HCT116 (cell line): ENCODE measurements around the gene PACS2. TPM values are rescaled to one million over a fixed set of nuclear protein-coding genes. Genes with fewer than 3 reads are reported as not detected.

Experiments used
- ATAC-seq: fragments of 200-7000 bp; cut with Tn5 transposase; 2 replicates; pipeline ENCODE4 v1.9.1; 2020; ENCODE audit warnings: mild to moderate bottlenecking, moderate library complexity
- BruUV-seq: library from RNA; stranded (reverse); fragments of 400-500 nt; replicated peaks from 2 replicates; lab custom pipeline; 2021; lab: Mats Ljungman, UMichigan
- CTCF ChIA-PET: fragments of 300-600 bp; sonication (Branson Sonifier 250); formaldehyde crosslinking; loops from one replicate; lab custom pipeline; 2021; ENCODE audit warnings: antibody characterized with exemption; lab: Charles Lee
- POLR2A ChIA-PET: fragments of 300-600, 350-600 bp; sonication (Branson Sonifier 250); formaldehyde crosslinking; loops from one replicate; lab custom pipeline; 2021; ENCODE audit warnings: antibody characterized with exemption; lab: Charles Lee
- RAD21 ChIA-PET, 2 experiments: fragments of 300-600 bp; sonication (Branson Sonifier 250); formaldehyde crosslinking; loops; one replicate each; lab custom pipeline; 2023; ENCODE audit warnings: low total read pairs in 2 of 2; ENCODE audit not compliant: uncharacterized antibody in 2 of 2, unreplicated experiment in 2 of 2, low non-redundant PET in 1 of 2; lab: Charles Lee
- DNase-seq: peaks from one replicate; pipeline ENCODE4 v3.0.0-alpha.2; 2010; ENCODE audit warnings: low read depth, low spot score
- H2AFZ ChIP-seq: fragments of 200-600 bp; shearing (Covaris generic), sonication (generic); 2 replicates; pipeline ENCODE4 v1.6.1; 2017; ENCODE audit warnings: low read depth, mixed run types, mixed read lengths, antibody characterized with exemption, low read length; ENCODE audit not compliant: poor library complexity, severe bottlenecking
- H3K27ac ChIP-seq: 2 replicates; pipeline ENCODE4 v1.5.1; 2012; ENCODE audit warnings: low read depth, low read length
- H3K27me3 ChIP-seq: fragments of 200-600 bp; sonication (generic); 2 replicates; pipeline ENCODE4 v1.6.1; 2016; ENCODE audit warnings: mixed run types, low read length, mixed read lengths; ENCODE audit not compliant: insufficient read depth
- H3K36me3 ChIP-seq, 2 experiments: fragments of 200-500 bp in 1 of 2; fragments of 200-600 bp in 1 of 2; sonication (Bioruptor generic) in 1 of 2; sonication (generic) in 1 of 2; 2 replicates each; pipeline versions ENCODE4 v1.5.1 to v1.6.1; 2014 to 2016; ENCODE audit warnings: low read length in 2 of 2, inconsistent platforms in 1 of 2, mixed read lengths in 1 of 2, mixed run types in 1 of 2; ENCODE audit not compliant: insufficient read depth in 2 of 2, control insufficient read depth in 1 of 2
- H3K4me1 ChIP-seq, 2 experiments: fragments of 200-600 bp in 1 of 2; sonication (generic) in 1 of 2; 2 replicates each; pipeline versions ENCODE4 v1.5.1 to v1.6.1; 2012 to 2017; ENCODE audit warnings: low read length in 2 of 2, inconsistent platforms in 1 of 2, mild to moderate bottlenecking in 1 of 2, mixed read lengths in 1 of 2, mixed run types in 1 of 2, moderate library complexity in 1 of 2; ENCODE audit not compliant: insufficient read depth in 2 of 2, control insufficient read depth in 1 of 2
- H3K4me2 ChIP-seq: fragments of 200-600 bp; sonication (generic); 2 replicates; pipeline ENCODE4 v1.6.1; 2017; ENCODE audit warnings: mixed run types, low read length, mixed read lengths
- H3K4me3 ChIP-seq, 2 experiments: fragments of 200-600 bp in 1 of 2; sonication (generic) in 1 of 2; replicated peaks in 1 of 2; 2 replicates each; pipeline ENCODE4 v1.5.1; 2011 to 2016; ENCODE audit warnings: low read length in 2 of 2, control low read depth in 1 of 2, low read depth in 1 of 2, mild to moderate bottlenecking in 1 of 2, mixed read lengths in 1 of 2, mixed run types in 1 of 2
- H3K79me2 ChIP-seq: fragments of 200-600 bp; sonication (generic); 2 replicates; pipeline ENCODE4 v1.6.1; 2017; ENCODE audit warnings: mild to moderate bottlenecking, mixed run types, low read length, moderate library complexity, mixed read lengths; ENCODE audit not compliant: insufficient read depth
- H3K9ac ChIP-seq: fragments of 200-600 bp; sonication (generic); 2 replicates; pipeline ENCODE4 v1.6.1; 2016; ENCODE audit warnings: low read length, mixed read lengths
- H3K9me2 ChIP-seq: fragments of 200-600 bp; sonication (generic), shearing (Covaris generic); 2 replicates; pipeline ENCODE4 v1.6.1; 2017; ENCODE audit warnings: mixed run types, mild to moderate bottlenecking, moderate library complexity; ENCODE audit not compliant: insufficient read depth
- H3K9me3 ChIP-seq, 2 experiments: fragments of 200-500 bp in 1 of 2; fragments of 200-600 bp in 1 of 2; sonication (Bioruptor generic) in 1 of 2; sonication (generic) in 1 of 2; 2 replicates each; pipeline ENCODE4 v1.6.1; 2014 to 2017; ENCODE audit warnings: low read length in 2 of 2, mixed read lengths in 2 of 2, inconsistent platforms in 1 of 2, low read depth in 1 of 2, mild to moderate bottlenecking in 1 of 2, mixed run types in 1 of 2, moderate library complexity in 1 of 2; ENCODE audit not compliant: control insufficient read depth in 1 of 2, insufficient read depth in 1 of 2
- H4K20me1 ChIP-seq: fragments of 200-600 bp; sonication (generic), shearing (Covaris generic); 2 replicates; pipeline ENCODE4 v1.6.1; 2017; ENCODE audit warnings: mixed run types, mild to moderate bottlenecking, moderate library complexity; ENCODE audit not compliant: insufficient read depth
- CTCF ChIP-seq, 3 experiments: fragments of 200-600 bp in 1 of 3; sonication (generic) in 1 of 3; IDR thresholded peaks in 2 of 3; conservative IDR thresholded peaks in 1 of 3; 2 replicates each; pipeline ENCODE4 v1.5.1; 2012 to 2017; ENCODE audit warnings: low read depth in 2 of 3, low read length in 2 of 3, antibody characterized with exemption in 1 of 3, borderline replicate concordance in 1 of 3, control low read depth in 1 of 3, mild to moderate bottlenecking in 1 of 3, mixed read lengths in 1 of 3, mixed run types in 1 of 3, moderate library complexity in 1 of 3; ENCODE audit not compliant: insufficient read depth in 1 of 3
- EZH2phosphoT487 ChIP-seq: fragments of 200-600 bp; IDR thresholded peaks from 2 replicates; pipeline ENCODE4 v1.6.1; 2018; ENCODE audit warnings: antibody characterized with exemption, borderline replicate concordance
- FOSL1 ChIP-seq: IDR thresholded peaks from 2 replicates; pipeline ENCODE4 v1.6.1; 2012; ENCODE audit warnings: low read depth
- SIN3A ChIP-seq: IDR thresholded peaks from 2 replicates; pipeline ENCODE4 v1.6.1; 2012; ENCODE audit warnings: low read depth
- SP1 ChIP-seq: IDR thresholded peaks from 2 replicates; pipeline ENCODE4 v1.6.1; 2012; ENCODE audit warnings: low read depth
- SRF ChIP-seq: IDR thresholded peaks from 2 replicates; pipeline ENCODE4 v1.6.1; 2012; ENCODE audit warnings: low read depth
- YY1 ChIP-seq: IDR thresholded peaks from 2 replicates; pipeline ENCODE4 v1.6.1; 2011; ENCODE audit warnings: low read length, low read depth, moderate library complexity, mild to moderate bottlenecking; ENCODE audit not compliant: insufficient replicate concordance; ENCODE audit errors: extremely low read depth
- intact Hi-C: fragments of 100-400 bp; cut with micrococcal nuclease; formaldehyde crosslinking; loops from 2 replicates; pipeline ENCODE4 v1.10.0; 2022
- total RNA-seq: library from RNA; stranded (reverse); gene quantifications from one replicate; pipeline ENCODE4 v1.2.1, GENCODE V29; 2021; ENCODE audit not compliant: unreplicated experiment
- TF ChIP-seq, protein P1 (sequence below): IDR thresholded peaks from 2 replicates; pipeline ENCODE4 v1.6.1; 2012; ENCODE audit warnings: low read depth

Gene PACS2
- total RNA-seq, 1 experiment from 2014 or later: 75.5 TPM

DNA sequence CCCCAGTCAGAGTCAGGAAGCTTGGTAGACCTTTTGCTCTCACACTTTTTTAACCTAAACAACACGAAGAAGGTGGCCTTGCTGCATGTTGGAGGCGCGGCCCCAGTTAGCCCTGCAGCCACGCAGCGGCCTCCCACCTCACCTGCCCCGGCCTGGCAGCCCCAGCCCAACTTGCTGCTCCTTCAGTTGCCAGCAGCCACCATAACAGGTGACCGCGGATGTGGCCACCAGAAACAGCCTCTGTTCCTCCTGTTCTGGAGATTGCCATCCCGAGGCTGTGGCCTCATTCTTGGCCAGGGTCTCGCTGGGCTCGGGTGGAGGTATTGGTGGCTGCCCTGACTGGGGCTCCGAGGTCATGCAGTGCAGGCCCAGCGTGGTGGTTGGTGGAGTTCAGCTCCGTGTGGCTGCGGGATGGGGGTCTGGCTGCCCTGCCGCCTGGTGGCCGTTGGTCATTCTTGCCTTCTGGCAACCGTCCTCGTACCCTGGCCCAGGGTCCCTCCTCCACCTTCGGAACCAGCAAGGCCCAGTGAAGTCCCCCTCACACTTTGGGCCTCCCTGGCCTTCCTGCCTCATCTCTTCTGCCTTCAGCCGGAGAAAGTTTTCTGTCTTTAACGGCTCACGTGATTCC is 63.1 kb downstream of the PACS2 start:
- Histone ChIP-seq H3K9me2 (no peaks in the 10 kb centered on the region), H4K20me1 (no peaks in the 10 kb centered on the region), H3K4me1 (peaks cover 4 to 8% of the 10 kb centered on the region in 2 experiments; a peak in 3 of 4 replicates), H3K9ac (no peak overlapping the region), H3K4me3 (no peak overlapping the region), H3K36me3 (no peaks in the 10 kb centered on the region), H2AFZ (no peak overlapping the region), H3K79me2 (no peaks in the 10 kb centered on the region), H3K4me2 (no peak overlapping the region), H3K27me3 (no peaks in the 10 kb centered on the region), H3K9me3 (no peaks in the 10 kb centered on the region), H3K27ac (no peak overlapping the region)
- CTCF ChIA-PET: no interaction called here
- RAD21 ChIA-PET: no interaction called here
- DNase-seq (no peak), ATAC-seq (no peak)
- no TSS peak for BruUV-seq
- POLR2A ChIA-PET: no interaction called here
- intact Hi-C loops: no loop called here
- TF ChIP-seq, protein P1, sequence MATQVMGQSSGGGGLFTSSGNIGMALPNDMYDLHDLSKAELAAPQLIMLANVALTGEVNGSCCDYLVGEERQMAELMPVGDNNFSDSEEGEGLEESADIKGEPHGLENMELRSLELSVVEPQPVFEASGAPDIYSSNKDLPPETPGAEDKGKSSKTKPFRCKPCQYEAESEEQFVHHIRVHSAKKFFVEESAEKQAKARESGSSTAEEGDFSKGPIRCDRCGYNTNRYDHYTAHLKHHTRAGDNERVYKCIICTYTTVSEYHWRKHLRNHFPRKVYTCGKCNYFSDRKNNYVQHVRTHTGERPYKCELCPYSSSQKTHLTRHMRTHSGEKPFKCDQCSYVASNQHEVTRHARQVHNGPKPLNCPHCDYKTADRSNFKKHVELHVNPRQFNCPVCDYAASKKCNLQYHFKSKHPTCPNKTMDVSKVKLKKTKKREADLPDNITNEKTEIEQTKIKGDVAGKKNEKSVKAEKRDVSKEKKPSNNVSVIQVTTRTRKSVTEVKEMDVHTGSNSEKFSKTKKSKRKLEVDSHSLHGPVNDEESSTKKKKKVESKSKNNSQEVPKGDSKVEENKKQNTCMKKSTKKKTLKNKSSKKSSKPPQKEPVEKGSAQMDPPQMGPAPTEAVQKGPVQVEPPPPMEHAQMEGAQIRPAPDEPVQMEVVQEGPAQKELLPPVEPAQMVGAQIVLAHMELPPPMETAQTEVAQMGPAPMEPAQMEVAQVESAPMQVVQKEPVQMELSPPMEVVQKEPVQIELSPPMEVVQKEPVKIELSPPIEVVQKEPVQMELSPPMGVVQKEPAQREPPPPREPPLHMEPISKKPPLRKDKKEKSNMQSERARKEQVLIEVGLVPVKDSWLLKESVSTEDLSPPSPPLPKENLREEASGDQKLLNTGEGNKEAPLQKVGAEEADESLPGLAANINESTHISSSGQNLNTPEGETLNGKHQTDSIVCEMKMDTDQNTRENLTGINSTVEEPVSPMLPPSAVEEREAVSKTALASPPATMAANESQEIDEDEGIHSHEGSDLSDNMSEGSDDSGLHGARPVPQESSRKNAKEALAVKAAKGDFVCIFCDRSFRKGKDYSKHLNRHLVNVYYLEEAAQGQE: no peak

DNA sequence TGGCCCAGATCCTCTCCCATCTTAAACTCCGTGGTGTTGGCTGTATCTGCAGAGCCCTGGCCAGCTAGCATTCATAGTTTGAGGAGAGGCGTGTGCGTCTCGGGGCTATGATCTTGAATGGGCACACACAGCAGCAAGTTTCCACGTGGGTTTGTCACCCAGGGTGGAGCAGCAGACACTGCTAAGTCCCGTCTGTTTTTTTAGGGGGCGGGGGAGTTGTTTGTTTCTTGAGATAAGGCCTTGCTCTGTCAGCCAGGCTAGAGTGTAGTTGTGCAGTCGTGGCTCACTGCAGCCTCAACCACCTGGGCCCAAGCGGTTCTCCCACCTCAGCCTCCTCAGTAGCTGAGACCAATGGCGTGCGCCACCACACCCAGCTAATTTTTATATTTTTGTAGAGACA is 63.7 kb downstream of the PACS2 start:
- Histone ChIP-seq H3K79me2 (no peaks in the 10 kb centered on the region), H3K4me1 (peaks cover 4 to 8% of the 10 kb centered on the region in 2 experiments; a peak in 3 of 4 replicates), H3K27me3 (no peaks in the 10 kb centered on the region), H3K36me3 (no peaks in the 10 kb centered on the region), H2AFZ (no peak overlapping the region), H3K27ac (no peak overlapping the region), H3K9me2 (no peaks in the 10 kb centered on the region), H3K4me3 (no peak overlapping the region), H4K20me1 (no peaks in the 10 kb centered on the region), H3K9me3 (no peaks in the 10 kb centered on the region), H3K9ac (no peak overlapping the region), H3K4me2 (no peak overlapping the region)
- no peak for DNase-seq
- no peak for ATAC-seq
- POLR2A ChIA-PET: no interaction called here
- CTCF ChIA-PET: no interaction called here
- RAD21 ChIA-PET: no interaction called here
- TF ChIP-seq EZH2phosphoT487 (no peak), SIN3A (no peak), YY1 (no peak), SRF (no peak), CTCF (IDR thresholded peaks at IDR 0.05 in 2 of 3, conservative IDR thresholded peaks at IDR 0.05 in 1 of 3; ENCODE audit: borderline replicate concordance in 1 of 3, insufficient read depth in 1 of 3, low read depth in 2 of 3, low read length in 2 of 3) (no peak), SP1 (no peak), FOSL1 (no peak)
- BruUV-seq: no TSS peak
- intact Hi-C loops: no loop called here
